Neural progenitor cell (in vitro differentiated cells): ENCODE data around the gene WSCD2. TPM values are rescaled to one million over a fixed set of nuclear protein-coding genes. Genes with fewer than 3 reads are reported as not detected.

ENCODE experiments used
- DNase-seq: peaks from one replicate; pipeline ENCODE4 v3.0.0-alpha.2; 2016; ENCODE audit warnings: low spot score
- H2AFZ ChIP-seq: fragments of 200-600 bp; sonication (generic); replicated peaks from 2 replicates; pipeline ENCODE4 v1.6.1; 2016; ENCODE audit warnings: antibody characterized with exemption
- H3F3A ChIP-seq: fragments of 200-600 bp; sonication (generic); 2 replicates; pipeline ENCODE4 v1.6.1; 2016; ENCODE audit warnings: antibody characterized with exemption, low read depth
- H3K27ac ChIP-seq: fragments of 200-600 bp; sonication (generic); 2 replicates; pipeline ENCODE4 v1.5.1; 2016; ENCODE audit warnings: mild to moderate bottlenecking
- H3K27me3 ChIP-seq: fragments of 200-600 bp; sonication (generic); 2 replicates; pipeline ENCODE4 v1.6.1; 2016; ENCODE audit warnings: mild to moderate bottlenecking, moderate library complexity
- H3K36me3 ChIP-seq: fragments of 200-600 bp; sonication (generic); 2 replicates; pipeline ENCODE4 v1.5.1; 2016
- H3K4me1 ChIP-seq: fragments of 200-600 bp; sonication (generic); 2 replicates; pipeline ENCODE4 v1.6.1; 2016; ENCODE audit warnings: mixed run types
- H3K4me2 ChIP-seq: fragments of 200-600 bp; sonication (generic); 2 replicates; pipeline ENCODE4 v1.6.1; 2016
- H3K4me3 ChIP-seq: fragments of 200-600 bp; sonication (generic); 2 replicates; pipeline ENCODE4 v1.5.1; 2016
- H3K79me2 ChIP-seq: fragments of 200-600 bp; sonication (generic); 2 replicates; pipeline ENCODE4 v1.6.1; 2016; ENCODE audit warnings: low read depth
- H3K9ac ChIP-seq: fragments of 200-600 bp; sonication (generic); 2 replicates; pipeline ENCODE4 v1.6.1; 2016
- H3K9me3 ChIP-seq: fragments of 200-600 bp; sonication (generic); 2 replicates; pipeline ENCODE4 v1.5.1; 2016; ENCODE audit warnings: low read depth
- H4K20me1 ChIP-seq: fragments of 200-600 bp; sonication (generic); 2 replicates; pipeline ENCODE4 v1.6.1; 2016; ENCODE audit warnings: low read depth
- H3K27ac Mint-ChIP-seq: 3 replicates; pipeline ENCODE4 v1.8.0; 2021; ENCODE audit warnings: mixed read lengths
- H3K27me3 Mint-ChIP-seq: 2 replicates; pipeline ENCODE4 v1.8.0; 2022; ENCODE audit warnings: low read depth, mild to moderate bottlenecking, inconsistent platforms, moderate library complexity, mixed read lengths; ENCODE audit not compliant: insufficient read depth
- H3K36me3 Mint-ChIP-seq: 3 replicates; pipeline ENCODE4 v1.8.0; 2021; ENCODE audit warnings: mixed read lengths
- H3K4me1 Mint-ChIP-seq: 3 replicates; pipeline ENCODE4 v1.8.0; 2021; ENCODE audit warnings: mixed read lengths
- H3K4me3 Mint-ChIP-seq: 3 replicates; pipeline ENCODE4 v1.8.0; 2021; ENCODE audit warnings: mild to moderate bottlenecking, moderate library complexity, mixed read lengths
- H3K9me3 Mint-ChIP-seq: 3 replicates; pipeline ENCODE4 v1.8.0; 2020; ENCODE audit warnings: mixed read lengths
- EZH2 ChIP-seq: fragments of 200-600 bp; sonication (generic); IDR thresholded peaks from 2 replicates; pipeline ENCODE4 v1.6.1; 2017; ENCODE audit warnings: antibody characterized with exemption, mild to moderate bottlenecking, moderate library complexity
- EZH2phosphoT487 ChIP-seq: fragments of 200-600 bp; sonication (generic); IDR thresholded peaks from 2 replicates; pipeline ENCODE4 v1.6.1; 2017; ENCODE audit warnings: antibody characterized with exemption
- total RNA-seq: library from RNA; depleted of rRNA; stranded (reverse); fragments of >200 nt; gene quantifications from 2 replicates; pipeline ENCODE4 v1.2.3, GENCODE V29; 2015; ENCODE audit warnings: low replicate concordance
- TF ChIP-seq, protein P1 (sequence below): fragments of 200-600 bp; sonication (generic); IDR thresholded peaks from 2 replicates; pipeline ENCODE4 v1.5.1; 2017; ENCODE audit warnings: antibody characterized with exemption, mild to moderate bottlenecking

The WSCD2 gene
- total RNA-seq, 1 donor from 2014 or later, result 6.6 TPM

DNA sequence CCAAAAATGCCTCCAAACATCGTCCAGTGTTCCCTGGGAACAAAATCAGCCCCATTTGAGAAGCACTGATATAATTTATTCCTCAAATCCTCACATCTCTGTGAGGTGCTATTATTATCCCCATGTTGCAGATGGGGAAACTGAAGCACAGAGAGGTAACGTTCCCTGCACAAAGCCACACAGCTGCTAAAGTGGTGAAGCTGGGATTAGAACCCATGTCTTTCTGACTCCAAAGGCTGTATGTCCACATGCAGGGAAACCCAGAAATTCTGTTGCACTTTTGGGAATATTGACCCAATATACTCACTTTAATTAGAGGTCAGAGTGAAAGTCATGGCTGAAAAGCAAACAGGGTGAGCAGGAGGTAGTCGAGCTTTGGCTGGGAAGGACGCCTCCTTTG is 19.1 kb upstream of the WSCD2 start:
- peaks cover 32% of the 10 kb centered on the region for H3K4me1 Mint-ChIP-seq
- Histone ChIP-seq H3K4me3 (no peak overlapping the region), H3K4me1 (peaks cover 14% of the 10 kb centered on the region), H3K9ac (no peak overlapping the region), H3K9me3 (no peaks in the 10 kb centered on the region), H2AFZ (no peak overlapping the region), H4K20me1 (no peaks in the 10 kb centered on the region), H3K4me2 (no peak overlapping the region), H3K27me3 (no peaks in the 10 kb centered on the region), H3K36me3 (no peaks in the 10 kb centered on the region), H3K27ac (no peak overlapping the region), H3F3A (peaks cover 11% of the 10 kb centered on the region), H3K79me2 (no peaks in the 10 kb centered on the region)
- no peaks in the 10 kb centered on the region for H3K9me3 Mint-ChIP-seq
- H3K4me3 Mint-ChIP-seq, result no peak overlapping the region
- no peak for DNase-seq
- TF ChIP-seq EZH2phosphoT487 (no peak), EZH2 (no peak)
- TF ChIP-seq, protein P1, sequence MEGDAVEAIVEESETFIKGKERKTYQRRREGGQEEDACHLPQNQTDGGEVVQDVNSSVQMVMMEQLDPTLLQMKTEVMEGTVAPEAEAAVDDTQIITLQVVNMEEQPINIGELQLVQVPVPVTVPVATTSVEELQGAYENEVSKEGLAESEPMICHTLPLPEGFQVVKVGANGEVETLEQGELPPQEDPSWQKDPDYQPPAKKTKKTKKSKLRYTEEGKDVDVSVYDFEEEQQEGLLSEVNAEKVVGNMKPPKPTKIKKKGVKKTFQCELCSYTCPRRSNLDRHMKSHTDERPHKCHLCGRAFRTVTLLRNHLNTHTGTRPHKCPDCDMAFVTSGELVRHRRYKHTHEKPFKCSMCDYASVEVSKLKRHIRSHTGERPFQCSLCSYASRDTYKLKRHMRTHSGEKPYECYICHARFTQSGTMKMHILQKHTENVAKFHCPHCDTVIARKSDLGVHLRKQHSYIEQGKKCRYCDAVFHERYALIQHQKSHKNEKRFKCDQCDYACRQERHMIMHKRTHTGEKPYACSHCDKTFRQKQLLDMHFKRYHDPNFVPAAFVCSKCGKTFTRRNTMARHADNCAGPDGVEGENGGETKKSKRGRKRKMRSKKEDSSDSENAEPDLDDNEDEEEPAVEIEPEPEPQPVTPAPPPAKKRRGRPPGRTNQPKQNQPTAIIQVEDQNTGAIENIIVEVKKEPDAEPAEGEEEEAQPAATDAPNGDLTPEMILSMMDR, result no peak
- H3K27ac Mint-ChIP-seq, result peak overlapping the region; percentile 50
- no peaks in the 10 kb centered on the region for H3K36me3 Mint-ChIP-seq
- H3K27me3 Mint-ChIP-seq, result peaks cover 6% of the 10 kb centered on the region

DNA sequence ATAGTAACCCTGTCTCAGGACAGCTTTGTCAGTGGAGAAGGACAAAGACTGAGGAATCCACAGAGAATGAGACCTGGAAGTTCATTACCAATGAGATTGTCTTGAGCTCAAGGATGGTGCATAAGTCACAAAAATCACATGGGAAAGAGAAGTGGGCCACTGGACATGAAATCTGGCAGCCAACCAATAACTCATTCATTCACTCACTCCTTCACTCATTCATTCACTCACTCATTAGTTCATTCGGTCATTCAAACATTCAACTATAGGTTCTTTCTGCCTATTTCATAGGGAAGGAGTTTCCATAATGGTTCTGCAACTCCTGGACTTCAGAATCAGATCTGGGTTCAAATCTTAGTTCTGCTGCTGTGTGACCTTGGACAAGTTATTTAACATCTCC is 18.2 kb upstream of the WSCD2 start:
- no peaks in the 10 kb centered on the region for H3K27me3 ChIP-seq
- TF ChIP-seq EZH2phosphoT487 (no peak), EZH2 (no peak)
- TF ChIP-seq, protein P1, result no peak
- H3K79me2 ChIP-seq, result no peaks in the 10 kb centered on the region
- H3K36me3 Mint-ChIP-seq, result no peaks in the 10 kb centered on the region
- H3F3A ChIP-seq, result peaks cover 11% of the 10 kb centered on the region
- H3K27ac Mint-ChIP-seq, result no peak overlapping the region
- no peak for DNase-seq
- H3K4me3 Mint-ChIP-seq, result no peak overlapping the region
- H3K27me3 Mint-ChIP-seq, result peaks cover 6% of the 10 kb centered on the region
- no peaks in the 10 kb centered on the region for H3K36me3 ChIP-seq
- H2AFZ ChIP-seq, result no peak overlapping the region
- H3K4me1 Mint-ChIP-seq, result peaks cover 38% of the 10 kb centered on the region
- H3K27ac ChIP-seq, result no peak overlapping the region
- no peaks in the 10 kb centered on the region for H3K9me3 ChIP-seq
- H3K9ac ChIP-seq, result no peak overlapping the region
- H4K20me1 ChIP-seq, result no peaks in the 10 kb centered on the region
- H3K9me3 Mint-ChIP-seq, result no peaks in the 10 kb centered on the region
- H3K4me2 ChIP-seq, result no peak overlapping the region
- H3K4me1 ChIP-seq, result peaks cover 14% of the 10 kb centered on the region
- H3K4me3 ChIP-seq, result no peak overlapping the region

DNA sequence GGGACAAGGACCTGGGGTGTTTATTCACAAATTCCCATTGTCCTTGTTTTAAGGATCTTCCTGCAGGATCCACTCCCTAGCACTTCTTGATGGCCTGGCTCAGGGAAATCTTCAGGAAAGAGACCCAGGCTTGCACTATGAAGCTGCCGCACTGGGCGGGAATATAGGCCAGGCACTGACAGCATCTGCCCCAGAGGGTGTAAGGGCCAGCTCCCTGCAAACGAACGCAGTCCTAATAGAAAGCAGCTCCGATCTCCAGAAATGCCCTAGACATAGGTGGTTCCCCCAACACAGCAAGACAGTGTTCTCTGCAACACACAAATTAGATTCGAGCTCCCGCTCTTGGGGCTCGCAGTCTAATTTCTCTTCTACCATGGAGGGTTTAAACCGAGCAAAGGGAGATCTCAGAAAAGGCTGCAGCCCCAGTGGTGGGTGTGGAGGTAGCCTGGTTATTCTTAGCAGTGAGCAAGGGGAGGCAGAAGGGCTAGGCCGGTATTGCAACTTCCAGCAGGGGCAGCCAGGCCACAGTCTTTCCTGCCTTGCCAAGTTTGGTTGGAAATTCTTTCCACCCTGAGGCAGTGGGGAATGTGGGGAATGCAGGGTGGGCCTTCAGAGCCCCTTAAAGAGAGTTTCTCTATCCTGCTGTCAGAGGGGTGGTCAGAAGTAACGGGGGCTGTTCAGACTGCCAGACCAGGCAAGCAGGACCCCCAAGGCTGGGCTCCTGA is 16.1 kb upstream of the WSCD2 start:
- H3K36me3 ChIP-seq, result no peaks in the 10 kb centered on the region
- H3K27ac Mint-ChIP-seq, result peak overlapping the region; percentile 89
- H3K4me1 Mint-ChIP-seq, result peaks cover 54% of the 10 kb centered on the region

More for the DNA sequence above, 16.1 kb upstream of the WSCD2 start:
- Mint-ChIP-seq H3K27me3 (peaks cover 8% of the 10 kb centered on the region), H3K4me3 (no peak overlapping the region), H3K36me3 (no peaks in the 10 kb centered on the region), H3K9me3 (no peaks in the 10 kb centered on the region)
- Histone ChIP-seq H4K20me1 (no peaks in the 10 kb centered on the region), H3K4me1 (peaks cover 14% of the 10 kb centered on the region), H2AFZ (peak overlapping the region; percentile 81), H3K9ac (no peak overlapping the region), H3K4me3 (no peak overlapping the region), H3K27ac (peak overlapping the region; percentile 17), H3F3A (peaks cover 11% of the 10 kb centered on the region), H3K9me3 (no peaks in the 10 kb centered on the region), H3K4me2 (peak overlapping the region; percentile 36), H3K27me3 (no peaks in the 10 kb centered on the region), H3K79me2 (no peaks in the 10 kb centered on the region)
- no peak for TF ChIP-seq EZH2phosphoT487
- TF ChIP-seq, protein P1, result peak; percentile 31
- DNase-seq, result peak; percentile 63
